ENCODE results near the gene RBMXL3. TPM values are rescaled to one million over a fixed set of nuclear protein-coding genes. Genes with fewer than 3 reads are reported as not detected.
A peak's percentile ranks its signal among the peaks of the same experiment; 100 is the strongest.

Gene RBMXL3
- total RNA-seq, 1 donor: not detected

GRCh38 chrX:115189646-115190635 lies 731 bp downstream of the RBMXL3 start:
- Histone ChIP-seq H3K36me3 (ENCODE audit: insufficient read depth, low read length) (no peaks in the 10 kb centered on the region), H3K9me3 (ENCODE audit: low read depth, low read length) (no peaks in the 10 kb centered on the region), H3K27me3 (ENCODE audit: insufficient read depth, low read length) (no peaks in the 10 kb centered on the region), H3K27ac (ENCODE audit: low read depth, low read length) (no peak overlapping the region), H3K4me2 (ENCODE audit: insufficient read depth, low read length) (no peak overlapping the region), H3K4me1 (ENCODE audit: insufficient read depth, low read length) (no peaks in the 10 kb centered on the region), H3K79me2 (ENCODE audit: insufficient read depth, low read length) (no peaks in the 10 kb centered on the region), H2AFZ (ENCODE audit: low read length) (no peak overlapping the region), H4K20me1 (ENCODE audit: insufficient read depth, low read length) (no peaks in the 10 kb centered on the region), H3K4me3 (ENCODE audit: insufficient read depth, low read length) (no peak overlapping the region)
- DNase-seq (ENCODE audit: insufficient read length, low spot score, missing footprints): no peak
- no peak for TF ChIP-seq CTCF (IDR thresholded peaks at IDR 0.05; ENCODE audit: extremely low read depth, low read depth, low read length)

DNA sequence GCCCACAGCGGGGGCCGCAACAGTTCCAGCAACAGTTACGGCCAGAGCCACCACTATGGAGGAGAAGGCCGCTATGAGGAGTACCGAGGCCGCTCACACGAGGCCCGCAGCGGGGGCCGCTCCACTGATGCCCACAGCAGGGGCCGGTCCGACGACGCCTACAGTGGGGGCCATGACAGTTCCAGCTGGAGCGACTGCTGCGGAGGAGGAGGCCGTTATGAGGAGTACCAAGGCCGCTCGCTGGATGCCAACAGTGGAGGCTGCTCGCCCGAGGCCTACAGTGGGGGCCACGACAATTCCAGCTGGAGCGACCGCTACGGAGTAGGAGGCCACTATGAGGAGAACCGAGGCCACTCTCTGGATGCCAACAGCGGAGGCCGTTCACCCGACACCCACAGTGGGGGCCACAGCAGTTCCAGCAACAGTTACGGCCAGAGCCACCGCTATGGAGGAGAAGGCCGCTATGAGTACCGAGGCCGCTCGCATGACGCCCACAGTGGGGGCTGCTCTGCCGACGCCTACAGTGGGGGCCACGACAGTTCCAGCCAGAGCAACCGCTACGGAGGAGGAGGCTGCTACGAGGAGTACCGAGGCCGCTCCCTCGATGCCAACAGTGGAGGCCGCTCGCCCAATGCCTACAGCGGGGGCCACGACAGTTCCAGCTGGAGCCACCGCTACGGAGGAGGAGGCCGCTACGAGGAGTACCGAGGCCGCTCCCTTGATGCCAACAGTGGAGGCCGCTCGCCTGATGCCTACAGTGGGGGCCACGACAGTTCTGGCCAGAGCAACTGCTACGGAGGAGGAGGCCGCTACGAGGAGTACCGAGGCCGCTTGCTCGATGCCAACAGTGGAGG lies 1.7 kb downstream of the RBMXL3 start:
- Histone ChIP-seq H3K9me3 (ENCODE audit: low read depth, low read length) (no peaks in the 10 kb centered on the region), H3K4me2 (ENCODE audit: insufficient read depth, low read length) (no peak overlapping the region), H3K4me1 (ENCODE audit: insufficient read depth, low read length) (no peaks in the 10 kb centered on the region), H3K27me3 (ENCODE audit: insufficient read depth, low read length) (no peaks in the 10 kb centered on the region), H3K36me3 (ENCODE audit: insufficient read depth, low read length) (no peaks in the 10 kb centered on the region), H2AFZ (ENCODE audit: low read length) (no peak overlapping the region), H3K79me2 (ENCODE audit: insufficient read depth, low read length) (no peaks in the 10 kb centered on the region), H3K4me3 (ENCODE audit: insufficient read depth, low read length) (no peak overlapping the region), H4K20me1 (ENCODE audit: insufficient read depth, low read length) (no peaks in the 10 kb centered on the region), H3K27ac (ENCODE audit: low read depth, low read length) (no peak overlapping the region)
- no peak for TF ChIP-seq CTCF (IDR thresholded peaks at IDR 0.05; ENCODE audit: extremely low read depth, low read depth, low read length)
- no peak for DNase-seq (ENCODE audit: insufficient read length, low spot score, missing footprints)

- Histone ChIP-seq H4K20me1 (ENCODE audit: insufficient read depth, low read length) (no peaks in the 10 kb centered on the region), H3K79me2 (ENCODE audit: insufficient read depth, low read length) (no peaks in the 10 kb centered on the region), H3K36me3 (ENCODE audit: insufficient read depth, low read length) (no peaks in the 10 kb centered on the region), H3K4me2 (ENCODE audit: insufficient read depth, low read length) (no peak overlapping the region), H3K4me3 (ENCODE audit: insufficient read depth, low read length) (no peak overlapping the region), H3K27me3 (ENCODE audit: insufficient read depth, low read length) (no peaks in the 10 kb centered on the region), H3K4me1 (ENCODE audit: insufficient read depth, low read length) (no peaks in the 10 kb centered on the region), H3K27ac (ENCODE audit: low read depth, low read length) (no peak overlapping the region), H2AFZ (ENCODE audit: low read length) (no peak overlapping the region), H3K9me3 (ENCODE audit: low read depth, low read length) (no peaks in the 10 kb centered on the region)
- peak; percentile 35 for DNase-seq (ENCODE audit: insufficient read length, low spot score, missing footprints)
- TF ChIP-seq CTCF (IDR thresholded peaks at IDR 0.05; ENCODE audit: extremely low read depth, low read depth, low read length): no peak
Measured at GRCh38 chrX:115191490-115192243, 2.5 kb downstream of the RBMXL3 start.
